DOHH2 (cell line): Measurements from ENCODE around the gene RCHY1.

Experiments
- EZH2phosphoT487 ChIP-seq: fragments of 200-600 bp; sonication (generic); IDR thresholded peaks from 2 replicates; pipeline ENCODE4 v1.6.1; 2017; ENCODE audit warnings: borderline replicate concordance, mild to moderate bottlenecking, antibody characterized with exemption, low read length, moderate library complexity, mixed read lengths
- TF ChIP-seq, protein P1 (sequence below): fragments of 200-600 bp; sonication (generic); IDR thresholded peaks from one replicate; pipeline ENCODE4 v1.5.1; 2014; ENCODE audit warnings: antibody characterized with exemption, mild to moderate bottlenecking, low read depth, low read length; ENCODE audit not compliant: poor library complexity, severe bottlenecking

DNA sequence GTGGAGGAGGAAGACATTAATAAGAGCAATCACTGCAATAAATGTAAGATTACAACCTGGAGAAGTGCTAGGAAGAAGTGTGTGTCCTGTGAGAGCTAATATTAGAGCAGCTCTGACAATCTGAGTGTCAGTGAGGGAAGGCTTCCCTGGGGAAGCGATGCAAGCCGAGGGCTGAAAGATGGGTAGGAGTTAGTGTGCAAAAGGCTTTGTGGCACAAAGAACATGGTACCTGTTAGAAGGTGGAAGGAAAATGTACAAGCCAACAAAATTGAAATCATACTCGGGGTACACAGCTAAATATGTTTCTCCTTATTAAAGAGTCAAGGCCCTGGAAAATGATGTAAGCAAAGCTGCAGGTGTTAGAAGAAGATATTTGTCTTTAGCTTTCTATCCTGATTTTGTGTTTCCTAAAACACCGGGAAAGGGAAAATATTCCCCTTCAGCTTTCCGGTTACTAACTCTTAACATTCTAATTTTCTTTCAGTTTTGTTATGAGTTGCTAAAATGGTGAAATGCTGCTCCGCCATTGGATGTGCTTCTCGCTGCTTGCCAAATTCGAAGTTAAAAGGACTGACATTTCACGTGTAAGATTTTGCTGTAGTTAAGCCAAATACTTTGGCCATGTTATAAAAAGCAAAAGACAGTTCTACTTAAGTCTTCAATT is 878 bp upstream of the RCHY1 start:
- TF ChIP-seq EZH2phosphoT487: no peak
- TF ChIP-seq, protein P1, sequence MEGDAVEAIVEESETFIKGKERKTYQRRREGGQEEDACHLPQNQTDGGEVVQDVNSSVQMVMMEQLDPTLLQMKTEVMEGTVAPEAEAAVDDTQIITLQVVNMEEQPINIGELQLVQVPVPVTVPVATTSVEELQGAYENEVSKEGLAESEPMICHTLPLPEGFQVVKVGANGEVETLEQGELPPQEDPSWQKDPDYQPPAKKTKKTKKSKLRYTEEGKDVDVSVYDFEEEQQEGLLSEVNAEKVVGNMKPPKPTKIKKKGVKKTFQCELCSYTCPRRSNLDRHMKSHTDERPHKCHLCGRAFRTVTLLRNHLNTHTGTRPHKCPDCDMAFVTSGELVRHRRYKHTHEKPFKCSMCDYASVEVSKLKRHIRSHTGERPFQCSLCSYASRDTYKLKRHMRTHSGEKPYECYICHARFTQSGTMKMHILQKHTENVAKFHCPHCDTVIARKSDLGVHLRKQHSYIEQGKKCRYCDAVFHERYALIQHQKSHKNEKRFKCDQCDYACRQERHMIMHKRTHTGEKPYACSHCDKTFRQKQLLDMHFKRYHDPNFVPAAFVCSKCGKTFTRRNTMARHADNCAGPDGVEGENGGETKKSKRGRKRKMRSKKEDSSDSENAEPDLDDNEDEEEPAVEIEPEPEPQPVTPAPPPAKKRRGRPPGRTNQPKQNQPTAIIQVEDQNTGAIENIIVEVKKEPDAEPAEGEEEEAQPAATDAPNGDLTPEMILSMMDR: no peak
